ENCODE data around the gene FSTL4. TPM values are rescaled to one million over a fixed set of nuclear protein-coding genes. Genes with fewer than 3 reads are reported as not detected.

The FSTL4 gene
- total and polyA plus RNA-seq, 12 donors, result 0.01 to 0.42 (median 0.38) TPM; not detected in 6

DNA sequence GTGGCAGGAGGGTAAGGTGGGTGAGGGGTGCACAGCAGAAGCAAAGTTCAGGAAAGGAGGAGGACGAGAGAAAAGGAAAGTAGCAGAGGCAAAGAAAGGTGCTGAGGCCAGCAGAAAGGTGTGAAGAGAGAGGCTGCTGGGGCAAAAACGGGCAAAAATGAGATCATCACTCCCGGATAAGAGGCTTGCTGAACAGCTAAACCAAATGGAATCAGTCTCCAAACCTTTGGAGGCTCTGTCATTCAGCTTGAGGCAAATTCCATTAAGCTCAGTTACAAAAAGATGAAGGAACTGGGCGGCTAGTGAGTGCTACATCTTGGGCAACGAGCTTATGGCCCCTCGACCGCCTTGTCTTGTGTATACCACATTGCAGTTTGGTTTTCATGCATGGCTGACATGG lies 136.4 kb downstream of the FSTL4 start:
- ATAC-seq, result no peak
- peaks cover 0 to 2% (median 0%) of the 10 kb centered on the region in 9 donors for H3K4me1 ChIP-seq
- no peaks in the 10 kb centered on the region for H3K36me3 ChIP-seq
- no peaks in the 10 kb centered on the region for H3K9me3 ChIP-seq
- intact Hi-C loops (cut with DNase I), result no loop called here
- H3K27me3 ChIP-seq, result peaks cover 0 to 39% (median 15%) of the 10 kb centered on the region in 7 donors
- no peak for DNase-seq
- no peak overlapping the region for H3K27ac ChIP-seq
- TF ChIP-seq, protein P1, sequence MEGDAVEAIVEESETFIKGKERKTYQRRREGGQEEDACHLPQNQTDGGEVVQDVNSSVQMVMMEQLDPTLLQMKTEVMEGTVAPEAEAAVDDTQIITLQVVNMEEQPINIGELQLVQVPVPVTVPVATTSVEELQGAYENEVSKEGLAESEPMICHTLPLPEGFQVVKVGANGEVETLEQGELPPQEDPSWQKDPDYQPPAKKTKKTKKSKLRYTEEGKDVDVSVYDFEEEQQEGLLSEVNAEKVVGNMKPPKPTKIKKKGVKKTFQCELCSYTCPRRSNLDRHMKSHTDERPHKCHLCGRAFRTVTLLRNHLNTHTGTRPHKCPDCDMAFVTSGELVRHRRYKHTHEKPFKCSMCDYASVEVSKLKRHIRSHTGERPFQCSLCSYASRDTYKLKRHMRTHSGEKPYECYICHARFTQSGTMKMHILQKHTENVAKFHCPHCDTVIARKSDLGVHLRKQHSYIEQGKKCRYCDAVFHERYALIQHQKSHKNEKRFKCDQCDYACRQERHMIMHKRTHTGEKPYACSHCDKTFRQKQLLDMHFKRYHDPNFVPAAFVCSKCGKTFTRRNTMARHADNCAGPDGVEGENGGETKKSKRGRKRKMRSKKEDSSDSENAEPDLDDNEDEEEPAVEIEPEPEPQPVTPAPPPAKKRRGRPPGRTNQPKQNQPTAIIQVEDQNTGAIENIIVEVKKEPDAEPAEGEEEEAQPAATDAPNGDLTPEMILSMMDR (IDR thresholded peaks at IDR 0.05), result no peak
- WGBS, 2 donors, result 68 to 74% methylated on average over 7 of the region's 7 CpGs
- no peak overlapping the region for H3K4me3 ChIP-seq

DNA sequence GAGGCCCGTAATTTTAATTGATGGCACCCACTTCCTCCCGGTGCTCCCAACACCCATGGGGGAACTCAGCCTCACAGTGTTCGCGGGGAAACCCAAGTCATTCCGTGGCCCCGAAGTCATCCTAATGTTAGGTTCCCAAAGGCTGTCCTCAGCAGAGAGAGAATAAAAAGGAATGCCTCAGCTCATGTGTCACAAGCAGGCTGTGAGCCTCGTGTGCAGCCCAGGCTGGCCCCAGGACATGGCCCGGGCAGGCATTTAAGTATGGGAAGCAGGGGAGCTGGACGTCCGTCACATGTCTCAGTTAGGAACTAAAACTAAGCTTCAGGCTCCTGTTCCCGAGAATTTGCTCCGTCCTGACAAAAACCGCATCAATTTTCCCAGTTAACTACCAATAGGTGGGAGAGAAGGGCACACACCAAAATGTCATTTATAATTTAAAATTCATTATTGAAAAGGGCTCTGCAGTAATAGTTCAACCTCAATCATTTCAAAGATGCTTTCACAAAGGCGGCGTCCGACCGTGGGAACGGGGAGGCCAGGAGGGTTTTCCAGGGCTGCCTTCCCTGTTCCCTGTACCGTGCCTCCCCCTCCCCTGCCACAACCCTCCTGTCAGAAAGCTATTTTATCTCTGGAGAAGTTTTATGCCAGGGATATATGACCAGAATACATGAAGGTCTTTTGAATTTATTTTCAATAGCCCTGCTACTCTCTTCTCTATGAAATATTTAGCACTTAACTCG lies 137.3 kb downstream of the FSTL4 start:
- Histone ChIP-seq H3K27me3 (peaks cover 0 to 39% (median 15%) of the 10 kb centered on the region in 7 donors), H3K36me3 (no peaks in the 10 kb centered on the region), H3K4me1 (peaks cover 0 to 11% (median 0%) of the 10 kb centered on the region in 9 donors), H3K27ac (no peak overlapping the region), H3K4me3 (no peak overlapping the region), H3K9me3 (no peaks in the 10 kb centered on the region)
- no peak for DNase-seq
- intact Hi-C loops (cut with DNase I), result no loop called here
- TF ChIP-seq, protein P1 (IDR thresholded peaks at IDR 0.05), result no peak
- WGBS, 2 donors, result 65% methylated on average over 20 of the region's 20 CpGs
- ATAC-seq, result no peak

DNA sequence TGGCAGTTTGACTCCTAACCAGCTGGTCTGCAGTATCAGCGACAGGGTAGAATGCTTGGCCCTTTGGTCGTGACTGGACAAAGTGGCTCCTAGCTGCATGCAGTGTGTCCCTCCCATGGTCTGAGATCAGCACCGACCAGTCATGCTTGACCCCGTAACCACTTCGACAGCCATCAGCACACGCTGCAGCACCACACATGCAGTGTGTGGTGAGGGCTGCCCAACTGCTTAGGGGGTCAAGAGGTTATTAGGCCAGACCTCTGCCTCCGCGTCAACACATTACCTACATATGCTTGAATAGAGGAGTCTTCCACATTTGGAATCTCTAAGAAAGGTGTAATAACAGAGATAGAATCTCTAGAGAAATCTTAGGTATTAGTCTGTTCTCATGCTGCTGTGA lies 139.1 kb downstream of the FSTL4 start:
- Histone ChIP-seq H3K9me3 (no peaks in the 10 kb centered on the region), H3K4me3 (no peak overlapping the region), H3K4me1 (peaks cover 0 to 12% (median 3%) of the 10 kb centered on the region in 9 donors), H3K27me3 (peaks cover 0 to 39% (median 9%) of the 10 kb centered on the region in 7 donors), H3K27ac (no peak overlapping the region), H3K36me3 (no peaks in the 10 kb centered on the region)
- no peak for DNase-seq
- ATAC-seq, result no peak
- TF ChIP-seq, protein P1 (IDR thresholded peaks at IDR 0.05), result no peak
- 73 to 74% methylated on average over 8 of the region's 8 CpGs for WGBS, 2 donors
- intact Hi-C loops (cut with DNase I), result no loop called here

DNA sequence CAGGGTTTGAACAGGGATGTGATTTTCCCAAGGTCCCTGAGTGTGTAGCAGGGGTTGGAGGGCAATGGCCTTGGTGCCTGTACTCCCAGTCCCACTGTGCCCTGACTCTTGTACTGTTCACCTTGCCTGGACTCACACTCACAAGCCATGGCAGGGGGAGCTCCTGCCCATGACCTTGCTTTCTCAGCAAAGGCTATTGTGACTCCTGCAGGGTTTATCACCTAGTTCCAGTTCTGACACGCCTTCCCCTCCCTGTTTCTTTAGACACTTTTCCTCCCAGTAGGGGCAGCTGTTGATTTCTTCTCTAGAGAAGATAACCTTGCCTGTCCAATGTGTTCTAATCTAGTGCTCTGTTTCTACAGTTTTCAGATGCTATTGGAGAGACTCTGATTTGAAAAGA lies 139.5 kb downstream of the FSTL4 start:
- intact Hi-C loops (cut with DNase I), result no loop called here
- H3K27ac ChIP-seq, result no peak overlapping the region
- ATAC-seq (no peak), DNase-seq (no peak)
- H3K4me3 ChIP-seq, result no peak overlapping the region
- H3K36me3 ChIP-seq, result no peaks in the 10 kb centered on the region
- peaks cover 0 to 40% (median 9%) of the 10 kb centered on the region in 7 donors for H3K27me3 ChIP-seq
- no peaks in the 10 kb centered on the region for H3K9me3 ChIP-seq
- TF ChIP-seq, protein P1 (IDR thresholded peaks at IDR 0.05), result no peak
- WGBS, 2 donors, result 44 to 57% methylated on average over 1 of the region's 1 CpG
- H3K4me1 ChIP-seq, result peaks cover 0 to 12% (median 3%) of the 10 kb centered on the region in 9 donors

Measured in heart right ventricle (tissue), 16 donors.